Measurements from ENCODE around the gene PCDHGA6. TPM values are rescaled to one million over a fixed set of nuclear protein-coding genes. Genes with fewer than 3 reads are reported as not detected.
"Not testable (repeated sequence)": the region's sequence is repeated elsewhere in the genome, so short reads cannot be mapped to it uniquely, and the experiment has no call there.

The PCDHGA6 gene
- 4.7 and 4.8 TPM in 2 replicates for total RNA-seq

GRCh38 chr5:141373673-141374317, at the start of gene PCDHGA6:
Gene PCDHGA6, plus strand, starts transcription at chr5:141373891. Its CDS starts 193 bp downstream, at chr5:141374084.
- DNase-seq (ENCODE audit: low read depth) = peak; percentile 43
- peak within 1 kb of the TSS; percentile 44 for H3K4me3 ChIP-seq (ENCODE audit: low read depth, low read length)
- TF ChIP-seq CTCF (IDR thresholded peaks at IDR 0.05; ENCODE audit: insufficient read depth, low read depth, low read length) = peak; percentile 65

DNA sequence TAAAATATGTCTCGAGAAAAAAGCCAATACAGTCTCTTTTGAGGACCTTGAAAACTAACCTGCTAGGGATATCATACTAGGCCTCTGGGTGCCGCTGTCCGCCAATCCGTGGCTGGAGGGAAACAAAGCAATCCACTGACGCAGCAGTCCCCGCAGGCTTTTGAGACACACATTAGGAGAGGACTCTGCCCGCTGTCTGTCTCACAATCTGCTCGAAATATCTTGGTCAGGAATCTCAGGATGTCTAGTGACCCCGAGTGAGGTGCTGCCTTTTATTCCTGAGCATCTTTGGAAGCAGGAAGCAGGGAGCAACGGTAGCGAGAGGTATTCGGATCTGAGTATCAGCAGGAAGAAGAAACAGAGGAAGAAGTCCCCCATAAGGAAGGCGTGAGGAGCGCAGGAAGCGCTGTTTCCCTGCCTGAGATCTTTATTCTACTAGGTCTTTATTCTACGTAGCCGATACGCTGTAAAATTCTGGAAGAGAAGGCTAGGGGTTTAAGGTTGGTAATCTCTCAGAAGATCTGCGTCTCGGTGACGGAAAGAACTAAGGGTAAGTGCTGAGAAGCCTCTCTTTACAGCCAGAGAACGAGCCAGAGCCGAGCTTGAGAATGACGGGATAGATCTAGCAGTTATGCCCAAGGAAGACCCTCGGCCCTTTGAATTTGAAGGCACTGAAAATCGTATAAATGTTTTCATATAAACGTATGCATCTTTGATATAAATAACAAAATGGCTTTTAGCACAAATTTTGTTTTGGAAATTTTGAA, 47.4 kb upstream of the PCDHGA6 start:
- TF ChIP-seq CTCF (IDR thresholded peaks at IDR 0.05; ENCODE audit: insufficient read depth, low read depth, low read length) = peak; percentile 69
- peak overlapping the region; percentile 63 for H3K4me3 ChIP-seq (ENCODE audit: low read depth, low read length)
- DNase-seq (ENCODE audit: low read depth) = peak; percentile 72

DNA sequence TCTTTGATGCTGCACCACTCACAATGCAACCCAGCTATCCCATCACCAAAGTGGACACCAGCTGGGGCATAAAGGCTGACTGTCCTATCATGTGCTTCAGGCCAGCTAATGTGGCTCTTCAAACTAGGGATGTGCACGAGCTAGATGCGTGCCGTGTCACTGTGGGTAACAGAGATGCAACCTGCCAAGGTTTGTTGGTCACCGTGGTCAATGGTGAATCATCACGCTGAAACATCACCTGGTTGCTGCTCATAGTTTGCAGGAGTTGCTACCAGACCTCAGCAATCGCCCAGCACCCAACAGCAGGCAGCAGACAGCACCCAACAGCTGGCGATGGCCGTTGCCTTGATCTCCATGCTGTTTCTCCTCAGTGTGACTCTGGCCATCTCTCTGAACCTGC, 45.5 kb upstream of the PCDHGA6 start:
- no peak overlapping the region for H3K4me3 ChIP-seq (ENCODE audit: low read depth, low read length)
- no peak for TF ChIP-seq CTCF (IDR thresholded peaks at IDR 0.05; ENCODE audit: insufficient read depth, low read depth, low read length)
- no peak for DNase-seq (ENCODE audit: low read depth)

- TF ChIP-seq CTCF (IDR thresholded peaks at IDR 0.05; ENCODE audit: insufficient read depth, low read depth, low read length) = peak; percentile 72
- DNase-seq (ENCODE audit: low read depth) = peak; percentile 67
- H3K4me3 ChIP-seq (ENCODE audit: low read depth, low read length) = peak within 1 kb of the TSS; percentile 50
These were observed 43.2 kb upstream of the PCDHGA6 start, which contains the start of gene PCDHGA1 for GRCh38 chr5:141330299-141331080. Gene PCDHGA1, plus strand, starts transcription at chr5:141330514.

DNA sequence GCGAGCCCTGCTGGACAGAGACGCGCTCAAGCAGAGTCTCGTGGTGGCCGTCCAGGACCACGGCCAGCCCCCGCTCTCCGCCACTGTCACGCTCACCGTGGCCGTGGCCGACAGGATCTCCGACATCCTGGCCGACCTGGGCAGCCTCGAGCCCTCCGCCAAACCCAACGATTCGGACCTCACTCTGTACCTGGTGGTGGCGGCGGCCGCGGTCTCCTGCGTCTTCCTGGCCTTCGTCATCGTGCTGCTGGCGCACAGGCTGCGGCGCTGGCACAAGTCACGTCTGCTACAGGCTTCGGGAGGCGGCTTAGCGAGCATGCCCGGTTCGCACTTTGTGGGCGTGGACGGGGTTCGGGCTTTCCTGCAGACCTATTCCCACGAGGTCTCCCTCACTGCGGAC, 41.1 kb upstream of the PCDHGA6 start:
- DNase-seq (ENCODE audit: low read depth); H3K4me3 ChIP-seq (ENCODE audit: low read depth, low read length): not testable (repeated sequence)

DNA sequence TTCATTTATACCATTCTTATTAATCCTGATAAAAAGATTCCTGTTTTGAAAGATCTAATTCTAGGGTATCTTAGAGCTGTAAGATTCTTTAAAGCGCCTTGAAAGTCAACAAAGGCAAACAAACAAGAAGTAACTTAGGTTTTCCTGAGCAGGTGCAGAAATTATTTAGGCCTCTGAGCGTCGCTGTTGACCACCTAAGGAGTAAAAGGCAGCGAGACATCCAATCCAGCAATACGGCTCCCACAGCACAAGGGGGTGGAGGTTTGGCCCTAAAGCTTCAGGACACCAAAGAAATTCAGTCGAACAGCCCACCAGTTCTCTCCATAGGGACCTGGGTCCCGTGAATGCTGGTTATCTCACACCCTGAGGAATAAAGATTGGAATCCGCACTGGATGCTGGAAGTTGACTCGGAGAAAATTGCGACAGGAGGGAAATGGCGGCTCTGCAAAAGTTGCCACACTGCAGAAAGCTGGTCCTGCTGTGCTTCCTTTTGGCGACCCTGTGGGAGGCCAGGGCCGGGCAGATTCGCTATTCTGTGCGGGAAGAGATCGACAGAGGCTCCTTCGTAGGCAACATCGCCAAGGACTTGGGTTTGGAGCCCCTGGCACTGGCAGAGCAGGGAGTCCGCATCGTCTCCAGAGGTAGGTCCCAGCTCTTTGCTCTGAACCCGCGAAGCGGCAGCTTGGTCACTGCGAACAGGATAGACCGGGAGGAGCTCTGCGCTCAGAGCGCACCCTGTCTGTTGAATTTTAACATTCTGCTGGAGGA, 35.0 kb upstream of the PCDHGA6 start, which contains the start of gene PCDHGA2:
Gene PCDHGA2, plus strand, starts transcription at position 223 of the 769 bp plus-strand sequence.
- peak; percentile 61 for DNase-seq (ENCODE audit: low read depth)
- TF ChIP-seq CTCF (IDR thresholded peaks at IDR 0.05; ENCODE audit: insufficient read depth, low read depth, low read length) = peak; percentile 62
- peak within 1 kb of the TSS; percentile 51 for H3K4me3 ChIP-seq (ENCODE audit: low read depth, low read length)

GRCh38 chr5:141340781-141341354, 32.8 kb upstream of the PCDHGA6 start:
- not testable (repeated sequence) for DNase-seq (ENCODE audit: low read depth); H3K4me3 ChIP-seq (ENCODE audit: low read depth, low read length)

Measured in fibroblast of villous mesenchyme (primary cell).